ENCODE measurements around the gene XPO5. TPM values are rescaled to one million over a fixed set of nuclear protein-coding genes. Genes with fewer than 3 reads are reported as not detected.
A peak's percentile ranks its signal among the peaks of the same experiment; 100 is the strongest.

Gene XPO5
- total and polyA plus RNA-seq, 2 of the 4 experiments (the other 2 are of a cell fraction) = 29.0 to 30.1 TPM

- CTCF ChIA-PET = no interaction called here
- H3K4me2 ChIP-seq (ENCODE audit: low read depth, low read length) = no peak overlapping the region
- H2AK5ac ChIP-seq (ENCODE audit: low read depth, low read length) = no peak overlapping the region
- H3K9ac ChIP-seq (ENCODE audit: low read depth, low read length) = no peak overlapping the region
- ATAC-seq (ENCODE audit: low read depth) = no peak
- no peak overlapping the region for H2AFZ ChIP-seq (replicated peaks; ENCODE audit: low read length, poor library complexity)
- no peaks in the 10 kb centered on the region for H3K27me3 ChIP-seq (ENCODE audit: control insufficient read depth, insufficient read depth, low read length)
- dilution Hi-C loops (cut with HindIII; ENCODE audit: low sequenced_read_pairs, unreplicated experiment) (no loop called here), intact Hi-C loops (cut with micrococcal nuclease) (no loop called here), in situ Hi-C loops (cut with MboI; ENCODE audit: low sequenced_read_pairs) (loop anchor here (10.0 kb wide), 1 partner anchor 474 kb away; no protein-coding TSS in a partner anchor)
- H4K5ac ChIP-seq (ENCODE audit: low read depth, low read length) = no peak overlapping the region
- no peak overlapping the region for H3K4ac ChIP-seq (ENCODE audit: low read depth, low read length)
- H3K79me1 ChIP-seq (ENCODE audit: low read depth in 1 of 2, low read length in 2 of 2) = peaks cover 7 to 10% of the 10 kb centered on the region in 2 experiments
- H2AK9ac ChIP-seq (replicated peaks; ENCODE audit: low read depth, low read length, poor library complexity) = no peak overlapping the region
- BruUV-seq (replicated peaks) = no TSS peak
- no peak overlapping the region for H4K8ac ChIP-seq (ENCODE audit: low read depth in 2 of 2, low read length in 2 of 2)
- no CpG with 5 or more reads among the region's 2 CpGs for WGBS, 2 experiments (ENCODE audit: extremely low coverage in 2 of 2, insufficient read length in 1 of 2)
- no peak overlapping the region for H4K91ac ChIP-seq (ENCODE audit: insufficient read depth, low read depth, low read length)
- no peak overlapping the region for H3K27ac ChIP-seq (ENCODE audit: insufficient read depth, low read length)
- H2BK120ac ChIP-seq (ENCODE audit: low read depth, low read length) = no peak overlapping the region
- no peak overlapping the region for H3K14ac ChIP-seq (replicated peaks; ENCODE audit: low read depth, low read length)
- H3K9me1 ChIP-seq (ENCODE audit: insufficient read depth, low read length) = no peaks in the 10 kb centered on the region
- H2BK5ac ChIP-seq (ENCODE audit: low read depth, low read length, poor library complexity, severe bottlenecking) = no peak overlapping the region
- POLR2A ChIA-PET (ENCODE audit: unreplicated experiment) = no interaction called here
- no peak overlapping the region for H3K23ac ChIP-seq (ENCODE audit: low read depth, low read length)
- H3K36me3 ChIP-seq (ENCODE audit: control insufficient read depth, insufficient read depth, low read length) = peaks cover 24% of the 10 kb centered on the region
- no peak overlapping the region for H3K56ac ChIP-seq (ENCODE audit: extremely low read depth, insufficient read depth, low read length)
- H3K4me1 ChIP-seq (ENCODE audit: control insufficient read depth, insufficient read depth, low read length) = no peaks in the 10 kb centered on the region; the same call in 1 of the 2 replicates
- no peak overlapping the region for H3K18ac ChIP-seq (ENCODE audit: low read depth, low read length)
- H2BK15ac ChIP-seq (ENCODE audit: low read depth, low read length) = no peak overlapping the region
- no peaks in the 10 kb centered on the region for H4K20me1 ChIP-seq (ENCODE audit: insufficient read depth, low read length)
- H3K9me3 ChIP-seq (ENCODE audit: control insufficient read depth, insufficient read depth, low read length) = no peaks in the 10 kb centered on the region
- no peak for DNase-seq
- H2BK20ac ChIP-seq (ENCODE audit: low read depth, low read length) = no peak overlapping the region
- TF ChIP-seq CEBPB (IDR thresholded peaks at IDR 0.05; ENCODE audit: low read depth, low read length) (peak; percentile 81), ELK1 (IDR thresholded peaks at IDR 0.05; ENCODE audit: borderline replicate concordance, low read depth, low read length) (no peak), SMC3 (IDR thresholded peaks at IDR 0.05; ENCODE audit: low read depth, low read length) (no peak)
- no peak overlapping the region for H3K4me3 ChIP-seq (ENCODE audit: insufficient read depth, low read depth, low read length)
Measured at GRCh38 chr6:43600595-43600994, 24.8 kb upstream of the XPO5 start.
